ENCODE data around the gene CREB3L2. TPM values are rescaled to one million over a fixed set of nuclear protein-coding genes. Genes with fewer than 3 reads are reported as not detected.

CREB3L2 gene
- polyA plus RNA-seq, 1 experiment = 57.8 TPM

GRCh38 chr7:137870078-137870477 is 131.8 kb downstream of the CREB3L2 start:
- Histone ChIP-seq H3K27me3 (ENCODE audit: control insufficient read depth, insufficient read depth, low read length) (no peaks in the 10 kb centered on the region), H3K9me3 (ENCODE audit: control insufficient read depth, insufficient read depth, low read length) (no peaks in the 10 kb centered on the region), H3K27ac (ENCODE audit: low read depth, low read length) (no peak overlapping the region), H3K4me3 (ENCODE audit: low read depth, low read length) (no peak overlapping the region)
- POLR2A ChIA-PET = interaction anchor here (0.8 to 1.4 kb wide), 2 partner anchors 12 to 1001 kb away, joined by 3 read pairs; partner anchors contain the start of gene CHRM2
- no peak for DNase-seq (ENCODE audit: low read depth, low spot score)
- TF ChIP-seq, protein P1, sequence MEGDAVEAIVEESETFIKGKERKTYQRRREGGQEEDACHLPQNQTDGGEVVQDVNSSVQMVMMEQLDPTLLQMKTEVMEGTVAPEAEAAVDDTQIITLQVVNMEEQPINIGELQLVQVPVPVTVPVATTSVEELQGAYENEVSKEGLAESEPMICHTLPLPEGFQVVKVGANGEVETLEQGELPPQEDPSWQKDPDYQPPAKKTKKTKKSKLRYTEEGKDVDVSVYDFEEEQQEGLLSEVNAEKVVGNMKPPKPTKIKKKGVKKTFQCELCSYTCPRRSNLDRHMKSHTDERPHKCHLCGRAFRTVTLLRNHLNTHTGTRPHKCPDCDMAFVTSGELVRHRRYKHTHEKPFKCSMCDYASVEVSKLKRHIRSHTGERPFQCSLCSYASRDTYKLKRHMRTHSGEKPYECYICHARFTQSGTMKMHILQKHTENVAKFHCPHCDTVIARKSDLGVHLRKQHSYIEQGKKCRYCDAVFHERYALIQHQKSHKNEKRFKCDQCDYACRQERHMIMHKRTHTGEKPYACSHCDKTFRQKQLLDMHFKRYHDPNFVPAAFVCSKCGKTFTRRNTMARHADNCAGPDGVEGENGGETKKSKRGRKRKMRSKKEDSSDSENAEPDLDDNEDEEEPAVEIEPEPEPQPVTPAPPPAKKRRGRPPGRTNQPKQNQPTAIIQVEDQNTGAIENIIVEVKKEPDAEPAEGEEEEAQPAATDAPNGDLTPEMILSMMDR (IDR thresholded peaks at IDR 0.05; ENCODE audit: low read depth, low read length) = no peak
- CTCF ChIA-PET = interaction anchor here (0.7 to 3.6 kb wide), 5 partner anchors 133 to 244 kb away, joined by 3 to 17 read pairs (median 4); no protein-coding TSS in a partner anchor

GRCh38 chr7:137869260-137869659 is 132.6 kb downstream of the CREB3L2 start:
- Histone ChIP-seq H3K4me3 (ENCODE audit: low read depth, low read length) (no peak overlapping the region), H3K9me3 (ENCODE audit: control insufficient read depth, insufficient read depth, low read length) (no peaks in the 10 kb centered on the region), H3K27me3 (ENCODE audit: control insufficient read depth, insufficient read depth, low read length) (no peaks in the 10 kb centered on the region), H3K27ac (ENCODE audit: low read depth, low read length) (no peak overlapping the region)
- CTCF ChIA-PET = interaction anchor here (0.7 to 3.6 kb wide), 2 partner anchors 134 to 213 kb away, joined by 4 to 17 read pairs; no protein-coding TSS in a partner anchor
- TF ChIP-seq, protein P1 (IDR thresholded peaks at IDR 0.05; ENCODE audit: low read depth, low read length) = no peak
- DNase-seq (ENCODE audit: low read depth, low spot score) = no peak
- POLR2A ChIA-PET = no interaction called here

- TF ChIP-seq, protein P1 (IDR thresholded peaks at IDR 0.05; ENCODE audit: low read depth, low read length) = no peak
- H3K4me3 ChIP-seq (ENCODE audit: low read depth, low read length) = no peak overlapping the region
- no peak for DNase-seq (ENCODE audit: low read depth, low spot score)
- ChIA-PET CTCF (interaction anchor here (0.9 to 1.1 kb wide), 2 partner anchors 8 to 211 kb away, joined by 3 to 4 read pairs; no protein-coding TSS in a partner anchor), POLR2A (no interaction called here)
- H3K27ac ChIP-seq (ENCODE audit: low read depth, low read length) = no peak overlapping the region
- H3K9me3 ChIP-seq (ENCODE audit: control insufficient read depth, insufficient read depth, low read length) = no peaks in the 10 kb centered on the region
- H3K27me3 ChIP-seq (ENCODE audit: control insufficient read depth, insufficient read depth, low read length) = no peaks in the 10 kb centered on the region
Observed at GRCh38 chr7:137867289-137867688, 134.6 kb downstream of the CREB3L2 start.

- ChIA-PET POLR2A (no interaction called here), CTCF (no interaction called here)
- TF ChIP-seq, protein P1 (IDR thresholded peaks at IDR 0.05; ENCODE audit: low read depth, low read length) = no peak
- DNase-seq (ENCODE audit: low read depth, low spot score) = no peak
- no peak overlapping the region for H3K27ac ChIP-seq (ENCODE audit: low read depth, low read length)
- H3K27me3 ChIP-seq (ENCODE audit: control insufficient read depth, insufficient read depth, low read length) = no peaks in the 10 kb centered on the region
- no peak overlapping the region for H3K4me3 ChIP-seq (ENCODE audit: low read depth, low read length)
- no peaks in the 10 kb centered on the region for H3K9me3 ChIP-seq (ENCODE audit: control insufficient read depth, insufficient read depth, low read length)
Observed at GRCh38 chr7:137865764-137866163, 136.1 kb downstream of the CREB3L2 start.

DNA sequence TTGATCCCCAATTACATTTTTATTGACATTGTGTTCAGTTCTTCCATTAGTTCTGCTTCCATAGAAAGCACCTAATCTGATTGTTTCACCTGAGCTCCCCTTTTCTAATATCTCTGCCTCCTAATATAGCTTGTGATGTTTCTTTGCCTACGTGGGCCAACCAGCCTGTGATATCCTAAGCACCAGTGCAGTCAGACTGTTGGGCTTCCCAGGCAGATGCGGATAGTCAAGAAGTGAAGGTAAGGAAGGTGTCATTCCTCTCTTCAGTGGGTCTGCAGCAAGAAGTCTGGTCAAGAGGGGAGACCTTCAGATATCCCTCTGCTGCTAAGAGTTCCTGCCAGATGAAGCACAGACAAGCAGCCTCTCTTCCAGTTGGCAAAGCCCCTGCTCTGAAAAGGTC is 138.9 kb downstream of the CREB3L2 start:
- POLR2A ChIA-PET = interaction anchor here (0.6 kb wide), 1 partner anchor 52 kb away, joined by 5 read pairs; no protein-coding TSS in a partner anchor
- Histone ChIP-seq H3K27me3 (ENCODE audit: control insufficient read depth, insufficient read depth, low read length) (no peaks in the 10 kb centered on the region), H3K9me3 (ENCODE audit: control insufficient read depth, insufficient read depth, low read length) (no peaks in the 10 kb centered on the region), H3K27ac (ENCODE audit: low read depth, low read length) (no peak overlapping the region), H3K4me3 (ENCODE audit: low read depth, low read length) (no peak overlapping the region)
- CTCF ChIA-PET = interaction anchor here (1.5 kb wide), 1 partner anchor 207 kb away, joined by 7 read pairs; no protein-coding TSS in a partner anchor
- TF ChIP-seq, protein P1 (IDR thresholded peaks at IDR 0.05; ENCODE audit: low read depth, low read length) = no peak
- DNase-seq (ENCODE audit: low read depth, low spot score) = no peak

Measured in AG04450 (cell line).